Endodermal cell (in vitro differentiated cells): Measurements from ENCODE around the gene SART3. TPM values are rescaled to one million over a fixed set of nuclear protein-coding genes. Genes with fewer than 3 reads are reported as not detected.

Source experiments
- DNase-seq: peaks from one replicate; pipeline ENCODE4 v3.0.0-alpha.2; 2017
- H3K27ac ChIP-seq: 2 replicates; pipeline ENCODE4 v1.5.1; 2013; ENCODE audit warnings: mild to moderate bottlenecking, low read depth, low read length, moderate library complexity
- H3K27me3 ChIP-seq: 2 replicates; pipeline ENCODE4 v1.6.1; 2013; ENCODE audit warnings: mild to moderate bottlenecking, low read length, moderate library complexity; ENCODE audit not compliant: insufficient read depth, control insufficient read depth, poor library complexity, severe bottlenecking
- H3K36me3 ChIP-seq: 2 replicates; pipeline ENCODE4 v1.7.0; 2013; ENCODE audit warnings: mild to moderate bottlenecking, low read length, moderate library complexity; ENCODE audit not compliant: control insufficient read depth, insufficient read depth
- H3K4me1 ChIP-seq: one replicate; pipeline ENCODE4 v1.7.0; 2013; ENCODE audit warnings: low read length; ENCODE audit not compliant: control insufficient read depth, insufficient read depth
- H3K4me3 ChIP-seq: 2 replicates; pipeline ENCODE4 v1.5.1; 2013; ENCODE audit warnings: mild to moderate bottlenecking, low read length, moderate library complexity
- H3K9ac ChIP-seq: 2 replicates; pipeline ENCODE4 v1.6.1; 2013; ENCODE audit warnings: mild to moderate bottlenecking, low read length, moderate library complexity; ENCODE audit not compliant: poor library complexity, severe bottlenecking; ENCODE audit errors: extremely low read depth
- H3K9me3 ChIP-seq: 2 replicates; pipeline ENCODE4 v1.6.1; 2013; ENCODE audit warnings: mild to moderate bottlenecking, low read length, moderate library complexity; ENCODE audit not compliant: control insufficient read depth
- H3K27ac Mint-ChIP-seq: 2 replicates; pipeline ENCODE4 v1.8.0; 2020; ENCODE audit warnings: mixed read lengths
- H3K27me3 Mint-ChIP-seq: 2 replicates; pipeline ENCODE4 v1.8.0; 2021; ENCODE audit warnings: mild to moderate bottlenecking, mixed read lengths; ENCODE audit not compliant: insufficient read depth
- H3K36me3 Mint-ChIP-seq: 2 replicates; pipeline ENCODE4 v1.8.0; 2020; ENCODE audit warnings: low read depth, mixed read lengths
- H3K4me1 Mint-ChIP-seq: 2 replicates; pipeline ENCODE4 v1.8.0; 2020; ENCODE audit warnings: mixed read lengths
- H3K4me3 Mint-ChIP-seq: 2 replicates; pipeline ENCODE4 v1.8.0; 2020; ENCODE audit warnings: mild to moderate bottlenecking, moderate library complexity, mixed read lengths
- H3K9me3 Mint-ChIP-seq: 2 replicates; pipeline ENCODE4 v1.8.0; 2020; ENCODE audit warnings: mild to moderate bottlenecking, mixed read lengths
- CTCF ChIP-seq: fragments of 200-600 bp; sonication (generic); conservative IDR thresholded peaks from 2 replicates; pipeline ENCODE4 v1.5.0; 2021; ENCODE audit warnings: antibody characterized with exemption, mild to moderate bottlenecking
- WGBS, 2 experiments: methylation state at CpG; one replicate each; pipeline versions ENCODE4 v1.1.5 to v1.1.7; 2013; ENCODE audit warnings: missing lambda C conversion rate in 2 of 2, mixed read lengths in 1 of 2; ENCODE audit not compliant: insufficient coverage in 1 of 2, insufficient read length in 1 of 2; 5-methylcytosine and 5-hydroxymethylcytosine counted together
- total RNA-seq, 2 donors: library from RNA; stranded (reverse); fragmentation: NEBNext Ultra II Directional in 1 of 2; extraction: Animal tissue kit (Norgen Biotek cat#: 25700) in 1 of 2; gene quantifications; 2 replicates in 1 of 2; 3 replicates in 1 of 2; pipeline ENCODE4 v1.2.1, GENCODE V29; 2021

Gene SART3
- total RNA-seq, 2 donors from 2014 or later: 83.5 to 86.2 TPM

GRCh38 chr12:108477881-108478259 is 83.1 kb downstream of the SART3 start:
- no peak overlapping the region for H3K4me3 ChIP-seq
- WGBS, 2 experiments: 93 to 100% methylated on average over 1 to 6 of the region's 6 CpGs
- no peak overlapping the region for H3K9ac ChIP-seq
- H3K36me3 ChIP-seq: no peaks in the 10 kb centered on the region
- no peak for DNase-seq
- no peaks in the 10 kb centered on the region for H3K27me3 ChIP-seq
- TF ChIP-seq CTCF: no peak
- Mint-ChIP-seq H3K27me3 (peaks cover 6% of the 10 kb centered on the region), H3K9me3 (no peaks in the 10 kb centered on the region), H3K4me3 (no peak overlapping the region), H3K27ac (no peak overlapping the region), H3K4me1 (peaks cover 4% of the 10 kb centered on the region), H3K36me3 (no peaks in the 10 kb centered on the region)
- no peak overlapping the region for H3K27ac ChIP-seq
- no peaks in the 10 kb centered on the region for H3K4me1 ChIP-seq
- no peaks in the 10 kb centered on the region for H3K9me3 ChIP-seq

- no peak for TF ChIP-seq CTCF
- no peaks in the 10 kb centered on the region for H3K4me1 ChIP-seq
- H3K36me3 ChIP-seq: no peaks in the 10 kb centered on the region
- Mint-ChIP-seq H3K4me1 (no peaks in the 10 kb centered on the region), H3K9me3 (no peaks in the 10 kb centered on the region), H3K27me3 (peaks cover 6% of the 10 kb centered on the region), H3K36me3 (no peaks in the 10 kb centered on the region), H3K4me3 (no peak overlapping the region), H3K27ac (no peak overlapping the region)
- 82 to 89% methylated on average over 7 to 10 of the region's 11 CpGs for WGBS, 2 experiments
- DNase-seq: peak; percentile 50
- no peak overlapping the region for H3K27ac ChIP-seq
- no peak overlapping the region for H3K4me3 ChIP-seq
- no peaks in the 10 kb centered on the region for H3K9me3 ChIP-seq
- H3K9ac ChIP-seq: no peak overlapping the region
- H3K27me3 ChIP-seq: no peaks in the 10 kb centered on the region
These were observed 83.7 kb downstream of the SART3 start for GRCh38 chr12:108477055-108477880.

DNA sequence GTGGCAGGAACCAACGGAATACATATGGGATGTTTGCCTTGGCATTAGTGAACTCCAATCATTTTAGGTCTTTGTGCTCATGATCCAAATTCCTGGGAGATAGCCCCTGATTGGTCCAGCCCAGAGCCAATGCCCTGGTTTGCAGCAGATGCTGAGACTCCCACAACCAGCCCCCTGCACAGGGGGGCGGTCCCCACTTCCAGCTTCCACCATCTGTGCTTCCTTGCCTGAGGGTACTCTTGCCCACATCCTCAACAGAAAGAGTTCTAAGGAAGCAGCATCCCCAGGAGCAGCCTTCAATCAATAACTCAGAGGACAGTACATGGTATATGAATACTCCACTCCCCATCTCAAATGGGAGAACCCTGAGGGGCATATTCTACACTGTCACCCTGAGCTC is 85.6 kb downstream of the SART3 start:
- Histone ChIP-seq H3K9me3 (no peaks in the 10 kb centered on the region), H3K4me1 (no peaks in the 10 kb centered on the region), H3K4me3 (no peak overlapping the region), H3K36me3 (no peaks in the 10 kb centered on the region), H3K27ac (peak overlapping the region; percentile 12), H3K9ac (no peak overlapping the region), H3K27me3 (no peaks in the 10 kb centered on the region)
- no peaks in the 10 kb centered on the region for H3K4me1 Mint-ChIP-seq
- DNase-seq: no peak
- H3K4me3 Mint-ChIP-seq: no peak overlapping the region
- no peaks in the 10 kb centered on the region for H3K9me3 Mint-ChIP-seq
- H3K27me3 Mint-ChIP-seq: peaks cover 6% of the 10 kb centered on the region
- no peak for TF ChIP-seq CTCF
- no peaks in the 10 kb centered on the region for H3K36me3 Mint-ChIP-seq
- 75 to 87% methylated on average over 2 of the region's 2 CpGs for WGBS, 2 experiments
- no peak overlapping the region for H3K27ac Mint-ChIP-seq
